GM21529 (cell line): ENCODE data around the gene STRBP.

Experiments
- ATAC-seq: cut with Tn5 transposase; IDR thresholded peaks from one replicate; pipeline ENCODE4 v1.9.1; 2021; ENCODE audit not compliant: unreplicated experiment

Gene STRBP

GRCh38 chr9:123072407-123072995, 195.9 kb downstream of the STRBP start:
- no peak for ATAC-seq
